Neural cell (in vitro differentiated cells): ENCODE data around the gene LUZP1. TPM values are rescaled to one million over a fixed set of nuclear protein-coding genes. Genes with fewer than 3 reads are reported as not detected.

Source experiments
- H2AFZ ChIP-seq: fragments of 200-600, 300-800 bp; sonication (generic), shearing (Covaris generic); 2 replicates; pipeline ENCODE4 v1.6.0; 2014; ENCODE audit warnings: low read depth, mild to moderate bottlenecking, antibody characterized with exemption, low read length, moderate library complexity
- H3F3A ChIP-seq: fragments of 200-600 bp; shearing (Covaris generic); 2 replicates; pipeline ENCODE4 v1.6.1; 2016; ENCODE audit warnings: mild to moderate bottlenecking, moderate library complexity, mixed read lengths, antibody characterized with exemption, low read length; ENCODE audit not compliant: insufficient read depth, poor library complexity, severe bottlenecking
- H3K27ac ChIP-seq: fragments of 200-600, 300-800 bp; sonication (generic), shearing (Covaris generic); 2 replicates; pipeline ENCODE4 v1.5.1; 2014; ENCODE audit warnings: mild to moderate bottlenecking, low read length, moderate library complexity
- H3K27me3 ChIP-seq: fragments of 300-800, 200-600 bp; sonication (generic), shearing (Covaris generic); 2 replicates; pipeline ENCODE4 v1.6.0; 2014; ENCODE audit warnings: mild to moderate bottlenecking, low read depth, low read length, moderate library complexity; ENCODE audit not compliant: insufficient read depth
- H3K36me3 ChIP-seq: fragments of 300-800, 200-600 bp; sonication (generic), shearing (Covaris generic); 2 replicates; pipeline ENCODE4 v1.5.1; 2014; ENCODE audit warnings: mild to moderate bottlenecking, antibody characterized with exemption, low read length, moderate library complexity; ENCODE audit not compliant: insufficient read depth
- H3K4me2 ChIP-seq: fragments of 300-800, 200-600 bp; sonication (generic), shearing (Covaris generic); 2 replicates; pipeline ENCODE4 v1.6.0; 2014; ENCODE audit warnings: mild to moderate bottlenecking, low read length
- H3K4me3 ChIP-seq: fragments of 300-800, 200-600 bp; sonication (generic), shearing (Covaris generic); 2 replicates; pipeline ENCODE4 v1.5.1; 2014; ENCODE audit warnings: mild to moderate bottlenecking, low read length, moderate library complexity
- H3K79me2 ChIP-seq: fragments of 200-600 bp; shearing (Covaris generic); replicated peaks from 2 replicates; pipeline ENCODE4 v1.6.0; 2014; ENCODE audit warnings: mild to moderate bottlenecking, low read length, moderate library complexity; ENCODE audit not compliant: insufficient read depth
- H3K9ac ChIP-seq: fragments of 300-800, 200-600 bp; sonication (generic), shearing (Covaris generic); 2 replicates; pipeline ENCODE4 v1.6.1; 2016; ENCODE audit warnings: mild to moderate bottlenecking, low read length, mixed read lengths
- H3K9me2 ChIP-seq: fragments of 200-600 bp; shearing (Covaris generic); 2 replicates; pipeline ENCODE4 v1.6.1; 2016; ENCODE audit warnings: mild to moderate bottlenecking, low read length, mixed read lengths; ENCODE audit not compliant: insufficient read depth
- H3K9me3 ChIP-seq: fragments of 200-600, 300-800 bp; sonication (generic), shearing (Covaris generic); 2 replicates; pipeline ENCODE4 v1.6.1; 2016; ENCODE audit warnings: mild to moderate bottlenecking, mixed run types, low read length, moderate library complexity, mixed read lengths
- H4K20me1 ChIP-seq: fragments of 200-600 bp; shearing (Covaris generic); 2 replicates; pipeline ENCODE4 v1.6.1; 2016; ENCODE audit warnings: mild to moderate bottlenecking, mixed run types; ENCODE audit not compliant: insufficient read depth
- CTCF ChIP-seq: fragments of 450-650 bp; IDR thresholded peaks from 2 replicates; pipeline ENCODE4 v1.5.1; 2014; ENCODE audit warnings: antibody characterized with exemption, mild to moderate bottlenecking, moderate library complexity; ENCODE audit not compliant: poor library complexity, severe bottlenecking
- EP300 ChIP-seq: fragments of 450-650 bp; conservative IDR thresholded peaks from 2 replicates; pipeline ENCODE4 v1.6.1; 2014; ENCODE audit warnings: antibody characterized with exemption, mild to moderate bottlenecking, moderate library complexity; ENCODE audit not compliant: poor library complexity, severe bottlenecking
- EZH2 ChIP-seq: fragments of 200-600, 300-800 bp; shearing (Covaris generic), sonication (generic); IDR thresholded peaks from 2 replicates; pipeline ENCODE4 v1.6.1; 2014; ENCODE audit warnings: antibody characterized with exemption, low read length, borderline replicate concordance, mild to moderate bottlenecking; ENCODE audit not compliant: insufficient read depth, poor library complexity, severe bottlenecking
- MXI1 ChIP-seq: fragments of 450-650 bp; conservative IDR thresholded peaks from 2 replicates; pipeline ENCODE4 v1.6.1; 2014; ENCODE audit warnings: antibody characterized with exemption, mild to moderate bottlenecking; ENCODE audit not compliant: poor library complexity, severe bottlenecking
- POLR2AphosphoS5 ChIP-seq: IDR thresholded peaks from 2 replicates; pipeline ENCODE4 v1.6.1; 2012
- RAD21 ChIP-seq: fragments of 450-650 bp; conservative IDR thresholded peaks from 2 replicates; pipeline ENCODE4 v1.6.1; 2014; ENCODE audit warnings: antibody characterized with exemption, mild to moderate bottlenecking, moderate library complexity
- REST ChIP-seq: IDR thresholded peaks from 2 replicates; pipeline ENCODE4 v1.6.1; 2012; ENCODE audit warnings: borderline replicate concordance
- SMC3 ChIP-seq: fragments of 450-650 bp; conservative IDR thresholded peaks from 2 replicates; pipeline ENCODE4 v1.6.1; 2014; ENCODE audit warnings: antibody characterized with exemption, mild to moderate bottlenecking, moderate library complexity; ENCODE audit not compliant: poor library complexity
- TAF1 ChIP-seq: IDR thresholded peaks from 2 replicates; pipeline ENCODE4 v1.6.1; 2012; ENCODE audit warnings: low read depth
- polyA plus RNA-seq: library from polyadenylated mRNA; depleted of rRNA; stranded (reverse); fragments of >200 nt; gene quantifications from 2 replicates; pipeline ENCODE4 v1.2.3, GENCODE V29; 2014

The LUZP1 gene
- polyA plus RNA-seq, 1 donor from 2014 or later, result 2.3 TPM

GRCh38 chr1:23185381-23185780, 16.7 kb upstream of the LUZP1 start:
- H2AFZ ChIP-seq, result no peak overlapping the region
- no peaks in the 10 kb centered on the region for H3K36me3 ChIP-seq
- TF ChIP-seq POLR2AphosphoS5 (no peak), RAD21 (no peak), EZH2 (no peak), SMC3 (no peak), EP300 (no peak), TAF1 (no peak), CTCF (no peak), MXI1 (no peak), REST (no peak)

GRCh38 chr1:23184212-23184934, 15.7 kb upstream of the LUZP1 start:
- TF ChIP-seq SMC3 (peak; percentile 97), CTCF (peak; percentile 92), TAF1 (no peak), REST (no peak), RAD21 (peak; percentile 92)
- Histone ChIP-seq H4K20me1 (no peaks in the 10 kb centered on the region), H3F3A (no peaks in the 10 kb centered on the region), H3K36me3 (no peaks in the 10 kb centered on the region), H3K27me3 (no peaks in the 10 kb centered on the region), H3K9me3 (no peaks in the 10 kb centered on the region), H3K79me2 (no peaks in the 10 kb centered on the region), H3K4me3 (no peak overlapping the region), H3K9ac (no peak overlapping the region), H3K9me2 (no peaks in the 10 kb centered on the region), H2AFZ (no peak overlapping the region), H3K27ac (no peak overlapping the region), H3K4me2 (no peak overlapping the region)

More at GRCh38 chr1:23185381-23185780, 16.7 kb upstream of the LUZP1 start:
- Histone ChIP-seq H3K27ac (no peak overlapping the region), H3K27me3 (no peaks in the 10 kb centered on the region), H3K4me3 (no peak overlapping the region), H4K20me1 (no peaks in the 10 kb centered on the region), H3K4me2 (no peak overlapping the region), H3K9me3 (no peaks in the 10 kb centered on the region), H3K9ac (no peak overlapping the region), H3F3A (no peaks in the 10 kb centered on the region), H3K9me2 (no peaks in the 10 kb centered on the region), H3K79me2 (no peaks in the 10 kb centered on the region)
